H9 (cell line): ENCODE results near the gene TREML1. TPM values are rescaled to one million over a fixed set of nuclear protein-coding genes. Genes with fewer than 3 reads are reported as not detected.

ENCODE experiments used
- DNase-seq: peaks from one replicate; pipeline ENCODE4 v3.0.0-alpha.2; 2017
- H2AFZ ChIP-seq: one replicate; pipeline ENCODE4 v1.6.1; 2013; ENCODE audit warnings: mild to moderate bottlenecking, low read length, control low read depth, moderate library complexity
- H2AK5ac ChIP-seq: 2 replicates; pipeline ENCODE4 v1.6.1; 2013; ENCODE audit warnings: low read length, control low read depth, mixed read lengths; ENCODE audit not compliant: insufficient read length
- H2BK120ac ChIP-seq: one replicate; pipeline ENCODE4 v1.6.1; 2013; ENCODE audit warnings: low read depth, mild to moderate bottlenecking, low read length, control low read depth, inconsistent platforms; ENCODE audit not compliant: poor library complexity, severe bottlenecking
- H2BK12ac ChIP-seq: 2 replicates; pipeline ENCODE4 v1.6.1; 2013; ENCODE audit warnings: low read length, control low read depth, mixed read lengths, low read depth; ENCODE audit not compliant: insufficient read length
- H2BK15ac ChIP-seq: 2 replicates; pipeline ENCODE4 v1.6.1; 2013; ENCODE audit warnings: low read depth, low read length, control low read depth
- H2BK20ac ChIP-seq: one replicate; pipeline ENCODE4 v1.6.1; 2013; ENCODE audit warnings: low read depth, mild to moderate bottlenecking, low read length, control low read depth, inconsistent platforms; ENCODE audit not compliant: poor library complexity, severe bottlenecking
- H2BK5ac ChIP-seq: 2 replicates; pipeline ENCODE4 v1.6.1; 2013; ENCODE audit warnings: low read length, control low read depth, mixed read lengths; ENCODE audit not compliant: insufficient read length
- H3K14ac ChIP-seq: 2 replicates; pipeline ENCODE4 v1.6.1; 2013; ENCODE audit warnings: low read length, control low read depth; ENCODE audit not compliant: insufficient read depth
- H3K18ac ChIP-seq: 2 replicates; pipeline ENCODE4 v1.6.1; 2013; ENCODE audit warnings: low read depth, mild to moderate bottlenecking, mixed read lengths, low read length, control low read depth; ENCODE audit not compliant: insufficient read length
- H3K23ac ChIP-seq: 2 replicates; pipeline ENCODE4 v1.6.1; 2013; ENCODE audit warnings: low read length, control low read depth, mixed read lengths, low read depth; ENCODE audit not compliant: insufficient read length
- H3K23me2 ChIP-seq: 2 replicates; pipeline ENCODE4 v1.6.1; 2013; ENCODE audit warnings: low read depth, mild to moderate bottlenecking, mixed read lengths, low read length, control low read depth; ENCODE audit not compliant: insufficient read length, poor library complexity, severe bottlenecking
- H3K27ac ChIP-seq: 2 replicates; pipeline ENCODE4 v1.5.1; 2013; ENCODE audit warnings: low read length, control low read depth, mixed read lengths, low read depth; ENCODE audit not compliant: insufficient read length
- H3K27me3 ChIP-seq: 2 replicates; pipeline ENCODE4 v1.6.1; 2013; ENCODE audit warnings: low read length, control low read depth, inconsistent platforms; ENCODE audit not compliant: insufficient read depth
- H3K4ac ChIP-seq: 2 replicates; pipeline ENCODE4 v1.6.1; 2013; ENCODE audit warnings: low read depth, mild to moderate bottlenecking, control low read depth, inconsistent platforms, low read length, moderate library complexity
- H3K4me1 ChIP-seq: 2 replicates; pipeline ENCODE4 v1.6.1; 2013; ENCODE audit warnings: low read length, control low read depth, inconsistent platforms; ENCODE audit not compliant: insufficient read depth
- H3K4me2 ChIP-seq: 2 replicates; pipeline ENCODE4 v1.6.1; 2013; ENCODE audit warnings: low read length, control low read depth, mixed read lengths; ENCODE audit not compliant: insufficient read length, insufficient read depth
- H3K56ac ChIP-seq: 2 replicates; pipeline ENCODE4 v1.6.1; 2013; ENCODE audit warnings: low read depth, mild to moderate bottlenecking, mixed read lengths, low read length, control low read depth; ENCODE audit not compliant: insufficient read length
- H3K79me1 ChIP-seq: 2 replicates; pipeline ENCODE4 v1.6.1; 2013; ENCODE audit warnings: low read depth, mild to moderate bottlenecking, moderate library complexity, low read length, control low read depth, inconsistent platforms; ENCODE audit not compliant: insufficient read depth, poor library complexity, severe bottlenecking
- H3K79me2 ChIP-seq: 2 replicates; pipeline ENCODE4 v1.6.1; 2013; ENCODE audit warnings: low read length, control low read depth, inconsistent platforms; ENCODE audit not compliant: insufficient read depth
- H3K9ac ChIP-seq: 2 replicates; pipeline ENCODE4 v1.6.1; 2013; ENCODE audit warnings: low read length, control low read depth, mixed read lengths; ENCODE audit not compliant: insufficient read length; ENCODE audit errors: extremely low read depth
- H3K9me3 ChIP-seq: one replicate; pipeline ENCODE4 v1.6.1; 2013; ENCODE audit warnings: low read depth, low read length, inconsistent platforms; ENCODE audit not compliant: control insufficient read depth
- H3T11ph ChIP-seq: one replicate; pipeline ENCODE4 v1.6.1; 2013; ENCODE audit warnings: mild to moderate bottlenecking, low read length, control low read depth, inconsistent platforms
- H4K20me1 ChIP-seq: one replicate; pipeline ENCODE4 v1.6.1; 2013; ENCODE audit not compliant: control insufficient read depth, insufficient read length, insufficient read depth
- H4K5ac ChIP-seq: 2 replicates; pipeline ENCODE4 v1.6.1; 2013; ENCODE audit warnings: low read depth, mild to moderate bottlenecking, mixed read lengths, low read length, control low read depth; ENCODE audit not compliant: insufficient read length
- H4K8ac ChIP-seq: replicated peaks from 2 replicates; pipeline ENCODE4 v1.6.1; 2013; ENCODE audit warnings: low read length, control low read depth, mixed read lengths, low read depth; ENCODE audit not compliant: insufficient read length
- H4K91ac ChIP-seq: 2 replicates; pipeline ENCODE4 v1.6.1; 2013; ENCODE audit warnings: low read depth, mild to moderate bottlenecking, moderate library complexity, mixed read lengths, low read length, control low read depth; ENCODE audit not compliant: insufficient read length
- H3K27ac Mint-ChIP-seq, 3 experiments: 2 replicates in 2 of 3; 3 replicates in 1 of 3; pipeline ENCODE4 v1.8.0; 2020 to 2021; ENCODE audit warnings: mixed read lengths in 3 of 3, mild to moderate bottlenecking in 1 of 3, moderate library complexity in 1 of 3
- H3K27me3 Mint-ChIP-seq: 2 replicates; pipeline ENCODE4 v1.8.0; 2021; ENCODE audit warnings: low read depth, mild to moderate bottlenecking, moderate library complexity, mixed read lengths
- H3K36me3 Mint-ChIP-seq, 3 experiments: 2 replicates in 2 of 3; 3 replicates in 1 of 3; pipeline ENCODE4 v1.8.0; 2020 to 2021; ENCODE audit warnings: low read depth in 3 of 3, mixed read lengths in 3 of 3; ENCODE audit not compliant: insufficient read depth in 1 of 3
- H3K4me1 Mint-ChIP-seq, 2 experiments: 2 replicates each; pipeline ENCODE4 v1.8.0; 2020; ENCODE audit warnings: mixed read lengths in 2 of 2
- H3K4me3 Mint-ChIP-seq, 2 experiments: 2 replicates in 1 of 2; 3 replicates in 1 of 2; pipeline ENCODE4 v1.8.0; 2020 to 2021; ENCODE audit warnings: mild to moderate bottlenecking in 2 of 2, mixed read lengths in 2 of 2, moderate library complexity in 1 of 2
- H3K9me3 Mint-ChIP-seq, 2 experiments: 2 replicates in 1 of 2; 3 replicates in 1 of 2; pipeline ENCODE4 v1.8.0; 2020; ENCODE audit warnings: mild to moderate bottlenecking in 2 of 2, mixed read lengths in 2 of 2, moderate library complexity in 1 of 2
- CTCF ChIP-seq: fragments of 200-600 bp; sonication (generic); conservative IDR thresholded peaks from 3 replicates; pipeline ENCODE4 v1.8.0; 2021; ENCODE audit warnings: antibody characterized with exemption, mild to moderate bottlenecking
- WGBS: extraction: QIAGEN DNeasy Blood & Tissue Kit; methylation state at CpG from one replicate; pipeline ENCODE4 v1.1.7; 2013; ENCODE audit warnings: missing lambda C conversion rate, low lambda C conversion rate, mixed read lengths; ENCODE audit not compliant: insufficient read length; ENCODE audit errors: extremely low coverage; 5-methylcytosine and 5-hydroxymethylcytosine counted together
- total RNA-seq: library from RNA; stranded (reverse); gene quantifications from 2 replicates; pipeline ENCODE4 v1.2.1, GENCODE V29; 2021

Gene TREML1
- total RNA-seq, 1 experiment from 2014 or later: not detected

DNA sequence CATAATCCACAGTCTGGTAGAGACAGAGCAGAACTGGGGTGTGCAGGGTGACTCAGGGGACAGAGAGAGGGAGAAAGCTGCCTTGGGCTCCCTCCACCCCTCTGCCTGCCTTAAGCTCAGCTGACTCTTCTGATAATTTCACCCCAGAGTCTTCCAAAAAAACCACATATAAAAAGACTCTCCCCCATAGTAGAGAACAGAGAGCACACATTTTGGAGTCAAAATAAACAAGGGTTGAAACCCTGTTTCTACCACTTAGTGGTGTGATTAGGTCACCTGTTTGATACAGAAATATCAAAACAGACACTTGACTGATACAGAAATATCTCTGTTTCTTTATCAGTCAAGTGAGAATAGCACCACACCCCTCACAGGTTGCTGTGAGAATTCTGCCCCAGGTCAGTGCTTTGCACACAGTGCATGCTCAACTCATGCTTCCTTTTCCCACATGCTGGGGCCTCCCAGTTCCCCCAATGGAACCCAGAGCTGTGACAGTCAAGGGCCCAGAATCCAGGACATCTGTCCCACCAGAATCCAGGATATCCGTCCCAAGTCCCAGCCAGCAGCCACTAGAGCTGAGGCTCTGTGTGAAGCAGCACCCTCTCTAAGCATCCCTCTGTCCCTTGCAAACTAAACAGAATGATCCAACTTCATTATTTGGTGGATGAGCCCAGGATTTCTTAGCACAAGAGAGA lies 45.6 kb upstream of the TREML1 start:
- Histone ChIP-seq H2BK5ac (no peak overlapping the region), H2AFZ (no peak overlapping the region), H3K9ac (no peak overlapping the region), H4K20me1 (no peaks in the 10 kb centered on the region), H3K18ac (no peak overlapping the region), H3K4me1 (peaks cover 2% of the 10 kb centered on the region; the same call in 1 of the 2 replicates), H2AK5ac (no peak overlapping the region), H2BK15ac (no peak overlapping the region), H3K27ac (no peak overlapping the region), H3K56ac (no peak overlapping the region), H3K4ac (no peak overlapping the region), H4K8ac (no peak overlapping the region), H3K23ac (no peak overlapping the region), H4K5ac (no peak overlapping the region), H3K79me2 (no peaks in the 10 kb centered on the region), H3K14ac (no peak overlapping the region), H3T11ph (no peak overlapping the region), H4K91ac (no peak overlapping the region), H3K27me3 (no peaks in the 10 kb centered on the region), H2BK12ac (no peak overlapping the region), H3K4me2 (no peak overlapping the region), H3K79me1 (no peaks in the 10 kb centered on the region), H3K9me3 (no peaks in the 10 kb centered on the region), H2BK120ac (no peak overlapping the region), H3K23me2 (no peaks in the 10 kb centered on the region), H2BK20ac (no peak overlapping the region)
- no peaks in the 10 kb centered on the region for H3K9me3 Mint-ChIP-seq
- peaks cover 16% of the 10 kb centered on the region for H3K27me3 Mint-ChIP-seq
- no peak overlapping the region; a peak in 1 of 5 replicates for H3K4me3 Mint-ChIP-seq
- peaks cover 14 to 18% of the 10 kb centered on the region in 2 experiments for H3K4me1 Mint-ChIP-seq
- H3K27ac Mint-ChIP-seq: no peak overlapping the region; a peak in 1 of 7 replicates
- TF ChIP-seq CTCF: no peak
- H3K36me3 Mint-ChIP-seq: no peaks in the 10 kb centered on the region
- no peak for DNase-seq
- no CpG with 5 or more reads among the region's 1 CpG for whole genome bisulfite sequencing
